Measurements from ENCODE around the gene NAGPA.
"Not testable (repeated sequence)": the region's sequence is repeated elsewhere in the genome, so short reads cannot be mapped to it uniquely, and the experiment has no call there.

The NAGPA gene, protein sequence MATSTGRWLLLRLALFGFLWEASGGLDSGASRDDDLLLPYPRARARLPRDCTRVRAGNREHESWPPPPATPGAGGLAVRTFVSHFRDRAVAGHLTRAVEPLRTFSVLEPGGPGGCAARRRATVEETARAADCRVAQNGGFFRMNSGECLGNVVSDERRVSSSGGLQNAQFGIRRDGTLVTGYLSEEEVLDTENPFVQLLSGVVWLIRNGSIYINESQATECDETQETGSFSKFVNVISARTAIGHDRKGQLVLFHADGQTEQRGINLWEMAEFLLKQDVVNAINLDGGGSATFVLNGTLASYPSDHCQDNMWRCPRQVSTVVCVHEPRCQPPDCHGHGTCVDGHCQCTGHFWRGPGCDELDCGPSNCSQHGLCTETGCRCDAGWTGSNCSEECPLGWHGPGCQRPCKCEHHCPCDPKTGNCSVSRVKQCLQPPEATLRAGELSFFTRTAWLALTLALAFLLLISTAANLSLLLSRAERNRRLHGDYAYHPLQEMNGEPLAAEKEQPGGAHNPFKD

DNA sequence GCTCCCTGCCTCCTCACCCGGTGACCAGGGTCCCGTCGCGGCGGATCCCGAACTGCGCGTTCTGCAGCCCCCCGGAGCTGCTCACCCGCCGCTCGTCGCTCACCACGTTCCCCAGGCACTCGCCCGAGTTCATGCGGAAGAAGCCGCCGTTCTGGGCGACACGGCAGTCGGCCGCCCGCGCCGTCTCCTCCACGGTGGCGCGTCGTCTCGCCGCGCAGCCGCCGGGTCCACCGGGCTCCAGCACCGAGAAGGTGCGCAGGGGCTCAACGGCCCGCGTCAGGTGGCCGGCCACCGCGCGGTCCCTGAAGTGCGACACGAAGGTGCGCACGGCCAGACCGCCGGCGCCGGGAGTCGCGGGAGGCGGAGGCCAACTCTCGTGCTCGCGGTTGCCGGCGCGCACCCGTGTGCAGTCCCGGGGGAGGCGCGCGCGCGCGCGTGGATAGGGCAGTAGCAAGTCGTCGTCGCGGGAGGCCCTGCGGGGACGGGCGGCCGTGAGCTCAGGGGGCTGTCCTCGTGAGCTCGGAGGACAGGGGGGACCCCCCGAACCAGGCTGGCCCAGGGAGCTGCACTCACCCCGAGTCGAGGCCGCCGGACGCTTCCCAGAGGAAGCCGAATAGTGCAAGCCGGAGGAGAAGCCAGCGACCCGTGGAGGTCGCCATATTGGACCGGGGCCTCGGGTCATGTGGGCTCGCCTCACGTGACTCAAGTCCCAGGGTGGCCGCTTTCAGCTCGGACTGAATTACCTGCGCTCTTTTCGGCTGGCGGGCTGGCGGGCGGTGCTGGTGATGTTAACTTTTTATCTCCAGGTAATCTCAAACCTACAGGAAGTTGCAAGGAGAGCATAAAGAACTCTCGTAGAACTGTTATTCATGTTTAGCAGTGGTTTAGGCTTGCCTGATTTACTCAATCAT, at the start of gene NAGPA:
Gene NAGPA, minus strand, starts transcription at position 680 of the 911 bp plus-strand sequence. Its CDS starts 21 bp downstream, at position 659.
- peak; percentile 33 to 95 (median 84) for DNase-seq

- not testable (repeated sequence) for DNase-seq
Observed at GRCh38 chr16:5080996-5081395, 47.3 kb upstream of the NAGPA start.

DNA sequence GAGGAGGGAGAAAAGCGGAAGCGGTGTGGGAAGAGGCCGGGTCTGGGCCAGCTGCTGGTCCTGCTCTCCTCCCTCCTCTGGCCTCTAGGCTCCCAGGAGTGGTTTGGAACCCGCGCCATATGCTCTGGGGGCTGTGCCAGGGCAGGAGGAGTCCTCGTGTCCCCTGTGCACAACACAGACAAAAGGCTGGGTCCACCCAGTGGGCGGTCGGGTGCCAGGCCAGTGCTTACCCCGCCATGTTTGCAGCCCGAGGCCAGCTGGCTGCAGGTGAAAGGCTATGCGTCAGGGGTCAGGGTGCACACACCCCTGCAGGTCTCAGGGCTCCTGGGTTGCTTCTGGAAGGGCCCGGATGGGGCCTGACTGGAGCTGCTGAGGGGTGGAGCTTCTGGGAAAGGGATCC, 46.7 kb upstream of the NAGPA start:
- DNase-seq = not testable (repeated sequence)

- no peak for DNase-seq
Observed at GRCh38 chr16:5078626-5079025, 44.9 kb upstream of the NAGPA start.

DNA sequence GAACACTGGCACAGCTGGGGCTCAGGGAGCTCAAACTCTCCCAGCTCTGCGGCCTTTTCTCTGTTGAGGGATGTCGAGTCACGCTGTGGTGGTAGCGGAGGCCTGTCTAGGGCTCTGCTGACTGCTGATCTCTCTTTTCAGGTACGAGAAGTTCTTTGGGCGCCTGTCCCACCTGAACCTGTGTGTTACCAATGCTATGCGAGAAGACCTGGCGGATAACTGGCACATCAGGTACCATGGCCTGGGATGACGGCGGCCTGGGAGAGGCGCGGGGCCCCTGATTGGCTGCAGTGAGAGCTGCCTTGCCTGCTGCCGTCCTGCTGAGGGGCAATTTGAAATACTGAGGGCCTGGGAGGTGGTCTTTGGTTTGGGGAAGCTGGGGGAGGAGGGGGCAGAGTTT, 43.6 kb upstream of the NAGPA start:
- no peak for DNase-seq

GRCh38 chr16:5075637-5076036, 41.9 kb upstream of the NAGPA start:
- DNase-seq = no peak

GRCh38 chr16:5073771-5074170, 40.0 kb upstream of the NAGPA start:
- DNase-seq = not testable (repeated sequence)

DNA sequence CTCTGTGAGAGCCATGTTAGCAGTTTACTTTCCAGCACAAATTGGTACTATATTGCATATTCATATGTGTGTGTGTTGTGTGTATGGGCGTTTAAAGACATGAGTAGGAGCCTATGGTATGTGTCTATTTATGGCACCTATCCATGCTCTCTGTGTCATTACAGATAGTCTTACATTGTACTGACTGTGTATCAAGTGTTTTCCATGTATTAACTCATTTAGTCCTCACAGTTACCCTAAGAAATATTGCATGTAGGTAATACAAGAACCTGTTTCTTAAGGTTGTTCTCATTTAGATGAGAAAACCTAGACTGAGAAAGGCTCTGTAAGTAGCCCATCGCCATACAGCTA, 39.5 kb upstream of the NAGPA start:
- no peak for DNase-seq

GRCh38 chr16:5072334-5073278, 38.9 kb upstream of the NAGPA start:
- DNase-seq = no peak

GRCh38 chr16:5071681-5072333, 38.1 kb upstream of the NAGPA start, which contains the start of gene ALG1:
Gene ALG1 (plus strand): TSS chr16:5071843. CDS start chr16:5071850, 7 bp downstream.
- peak in 54 of 56 donors; percentile 44 to 92 (median 82) for DNase-seq

- no peak for DNase-seq
Observed at GRCh38 chr16:5071341-5071680, 37.6 kb upstream of the NAGPA start.

GRCh38 chr16:5070431-5071186, 36.9 kb upstream of the NAGPA start:
- no peak for DNase-seq

- no peak for DNase-seq
Observed at GRCh38 chr16:5069854-5070253, 36.1 kb upstream of the NAGPA start.

DNA sequence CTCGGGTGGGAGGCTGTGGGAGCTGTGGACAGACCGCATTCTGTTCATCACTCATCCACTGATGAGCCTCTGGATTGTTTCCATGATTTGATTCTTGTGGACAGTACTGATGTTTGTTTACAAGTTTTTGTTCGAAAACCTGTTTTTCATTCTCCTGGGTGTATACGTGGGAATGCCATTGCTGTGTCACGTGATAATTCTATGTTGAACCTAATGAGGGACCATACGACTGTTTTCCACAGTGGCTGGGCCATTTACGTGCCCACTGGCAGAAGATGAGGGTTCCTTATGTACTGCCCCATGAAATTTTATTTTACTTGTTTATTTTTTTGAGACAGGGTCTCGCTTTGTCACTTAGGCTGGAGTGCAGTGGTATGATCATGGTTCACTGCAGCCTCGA, 35.3 kb upstream of the NAGPA start:
- DNase-seq = no peak

GRCh38 chr16:5066511-5066910, 32.8 kb upstream of the NAGPA start:
- no peak for DNase-seq

- DNase-seq = peak in 47 of 56 donors; percentile 6 to 79 (median 51)
Observed at GRCh38 chr16:5065813-5066212, 32.1 kb upstream of the NAGPA start, which contains the start of gene C16orf89. Gene C16orf89 (minus strand): TSS chr16:5065956. CDS start chr16:5065908, 48 bp downstream.

GRCh38 chr16:5065326-5065725, 31.6 kb upstream of the NAGPA start:
- no peak for DNase-seq

DNA sequence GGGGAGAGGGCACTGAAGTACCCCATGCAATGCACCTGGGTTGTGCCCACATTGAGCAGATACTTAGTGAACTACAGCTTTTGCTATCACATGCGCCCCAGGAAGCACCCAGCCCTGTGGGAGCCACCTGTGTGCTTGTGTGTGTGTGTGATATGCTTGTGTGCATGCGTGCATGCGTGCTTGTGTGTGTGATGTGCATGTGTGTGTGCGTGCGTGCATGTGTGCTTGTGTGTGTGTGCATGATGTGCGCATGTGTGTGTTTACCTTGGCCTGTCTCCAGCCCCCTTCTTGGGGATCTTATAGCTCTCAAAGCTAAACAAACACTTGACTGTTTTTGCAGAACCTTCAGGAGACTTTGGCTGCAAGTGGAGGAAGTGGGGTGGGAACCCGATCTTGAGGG, 31.2 kb upstream of the NAGPA start:
- no peak for DNase-seq

Measured in nucleus accumbens (tissue), 56 donors.